GM12873 (cell line): ENCODE results near the gene PLG.

Experiments used
- TF ChIP-seq, protein P1 (sequence below): IDR thresholded peaks from 2 replicates; pipeline ENCODE4 v1.5.1; 2012; ENCODE audit warnings: low read depth, mild to moderate bottlenecking, moderate library complexity, low read length, control low read depth; ENCODE audit not compliant: insufficient read depth; ENCODE audit errors: missing control alignments

Gene PLG

DNA sequence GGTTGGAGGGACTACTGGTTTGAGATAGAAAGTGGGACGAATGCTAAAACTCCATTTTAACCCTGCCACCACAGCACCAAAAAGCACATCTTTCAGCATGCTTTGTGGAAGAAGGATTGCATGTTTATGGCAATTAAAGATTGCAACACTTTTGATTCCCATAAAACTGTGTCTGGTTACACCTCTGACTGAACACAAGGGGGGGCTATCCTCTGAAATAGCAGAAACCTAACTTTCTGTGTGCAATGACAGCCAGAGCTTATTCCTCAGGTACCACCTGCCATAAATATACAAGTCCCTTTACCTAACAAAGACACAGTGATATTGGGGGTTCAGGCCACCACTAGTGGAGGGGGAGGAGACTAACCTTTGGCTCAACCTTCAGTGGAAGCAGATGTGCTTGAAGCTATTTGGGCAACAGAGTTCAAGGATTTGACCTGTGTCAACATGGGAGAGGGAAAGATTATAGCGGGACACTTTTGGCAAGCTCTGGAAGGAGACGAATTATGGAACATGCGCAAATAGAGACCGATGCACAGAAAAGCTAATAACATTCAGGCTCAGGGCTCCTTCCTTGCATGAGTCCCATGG is 9.6 kb upstream of the PLG start:
- TF ChIP-seq, protein P1, sequence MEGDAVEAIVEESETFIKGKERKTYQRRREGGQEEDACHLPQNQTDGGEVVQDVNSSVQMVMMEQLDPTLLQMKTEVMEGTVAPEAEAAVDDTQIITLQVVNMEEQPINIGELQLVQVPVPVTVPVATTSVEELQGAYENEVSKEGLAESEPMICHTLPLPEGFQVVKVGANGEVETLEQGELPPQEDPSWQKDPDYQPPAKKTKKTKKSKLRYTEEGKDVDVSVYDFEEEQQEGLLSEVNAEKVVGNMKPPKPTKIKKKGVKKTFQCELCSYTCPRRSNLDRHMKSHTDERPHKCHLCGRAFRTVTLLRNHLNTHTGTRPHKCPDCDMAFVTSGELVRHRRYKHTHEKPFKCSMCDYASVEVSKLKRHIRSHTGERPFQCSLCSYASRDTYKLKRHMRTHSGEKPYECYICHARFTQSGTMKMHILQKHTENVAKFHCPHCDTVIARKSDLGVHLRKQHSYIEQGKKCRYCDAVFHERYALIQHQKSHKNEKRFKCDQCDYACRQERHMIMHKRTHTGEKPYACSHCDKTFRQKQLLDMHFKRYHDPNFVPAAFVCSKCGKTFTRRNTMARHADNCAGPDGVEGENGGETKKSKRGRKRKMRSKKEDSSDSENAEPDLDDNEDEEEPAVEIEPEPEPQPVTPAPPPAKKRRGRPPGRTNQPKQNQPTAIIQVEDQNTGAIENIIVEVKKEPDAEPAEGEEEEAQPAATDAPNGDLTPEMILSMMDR, result peak; percentile 44

DNA sequence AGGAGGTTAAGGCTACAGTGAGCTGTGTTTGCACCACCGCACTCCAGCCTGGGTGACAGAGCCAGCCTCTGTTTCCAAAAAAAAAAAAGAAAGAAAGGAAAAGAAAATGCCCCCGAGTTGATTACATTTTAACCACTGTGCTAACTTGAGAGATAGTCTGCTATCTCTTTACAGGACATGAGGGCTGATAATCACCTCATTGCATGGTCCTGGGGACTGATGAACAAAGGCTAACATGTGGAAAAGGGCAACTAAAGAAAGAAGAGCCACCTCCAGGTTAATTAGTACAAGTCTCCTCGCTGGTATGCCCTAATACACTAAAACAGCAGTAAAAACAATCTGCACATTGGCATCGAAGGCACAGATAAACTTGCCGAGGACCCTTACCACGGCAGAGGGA is 4.2 kb upstream of the PLG start:
- TF ChIP-seq, protein P1, result no peak

DNA sequence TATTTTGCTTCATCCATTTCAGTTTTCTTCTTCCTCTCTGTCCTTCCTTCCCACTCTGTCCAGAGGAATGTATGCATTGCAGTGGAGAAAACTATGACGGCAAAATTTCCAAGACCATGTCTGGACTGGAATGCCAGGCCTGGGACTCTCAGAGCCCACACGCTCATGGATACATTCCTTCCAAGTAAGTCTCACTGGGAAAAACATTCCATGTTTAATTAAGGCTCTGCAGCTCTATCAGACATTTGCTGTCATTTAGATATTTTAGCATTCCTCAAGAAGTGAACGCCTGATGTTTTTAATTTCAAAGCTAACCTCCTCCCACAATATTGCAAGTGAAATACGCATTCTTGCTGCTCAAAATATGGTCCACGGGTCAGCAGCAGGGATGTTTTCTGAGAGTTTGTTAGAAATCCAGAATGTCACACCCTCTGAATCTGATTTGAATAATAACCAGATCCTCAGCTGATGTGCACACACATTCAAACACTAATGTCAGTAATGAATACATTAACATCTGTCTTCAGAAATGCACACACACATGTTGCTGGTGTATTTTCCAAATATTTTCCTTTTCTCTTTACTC is 12.8 kb downstream of the PLG start:
- TF ChIP-seq, protein P1, result no peak

DNA sequence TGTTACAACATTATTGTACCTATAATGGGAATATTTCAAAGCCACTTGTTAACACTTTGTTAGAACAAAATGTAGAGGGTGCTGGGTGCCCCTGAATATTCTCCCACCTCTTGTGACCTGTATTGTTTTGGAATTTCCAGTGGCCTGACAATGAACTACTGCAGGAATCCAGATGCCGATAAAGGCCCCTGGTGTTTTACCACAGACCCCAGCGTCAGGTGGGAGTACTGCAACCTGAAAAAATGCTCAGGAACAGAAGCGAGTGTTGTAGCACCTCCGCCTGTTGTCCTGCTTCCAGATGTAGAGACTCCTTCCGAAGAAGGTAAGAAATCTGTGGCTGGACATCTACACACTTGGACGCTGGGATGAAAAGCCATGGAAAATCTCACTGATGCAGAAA is 28.9 kb downstream of the PLG start:
- TF ChIP-seq, protein P1, result peak; percentile 41

DNA sequence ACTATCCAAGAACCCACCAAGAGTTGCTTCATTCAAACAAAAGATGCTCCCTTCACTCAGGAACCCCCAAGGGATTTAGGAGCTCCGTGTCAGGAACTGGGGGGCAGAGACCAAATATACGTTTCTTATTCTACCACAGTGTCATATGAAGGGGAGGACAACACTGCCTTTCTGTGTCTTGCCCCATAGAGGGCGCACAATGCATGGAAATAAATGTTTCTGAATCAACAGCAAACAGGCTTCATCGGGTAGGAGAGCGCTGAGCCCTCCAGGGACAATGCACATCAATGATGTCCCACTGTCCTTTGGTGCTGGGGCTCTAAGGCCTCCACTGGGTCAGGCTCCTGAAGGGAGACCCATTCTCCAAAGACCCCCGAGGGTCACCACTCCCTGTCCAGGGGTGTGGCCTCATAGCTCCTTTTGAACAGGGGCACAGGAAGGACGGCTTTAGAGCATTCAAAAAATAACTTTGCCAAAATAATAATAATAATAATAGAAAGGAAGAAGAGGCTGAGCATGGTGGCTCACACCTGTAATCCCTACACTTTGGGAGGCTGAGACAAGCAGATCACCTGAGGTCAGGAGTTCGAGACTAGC is 31.1 kb downstream of the PLG start:
- TF ChIP-seq, protein P1, result peak; percentile 82

DNA sequence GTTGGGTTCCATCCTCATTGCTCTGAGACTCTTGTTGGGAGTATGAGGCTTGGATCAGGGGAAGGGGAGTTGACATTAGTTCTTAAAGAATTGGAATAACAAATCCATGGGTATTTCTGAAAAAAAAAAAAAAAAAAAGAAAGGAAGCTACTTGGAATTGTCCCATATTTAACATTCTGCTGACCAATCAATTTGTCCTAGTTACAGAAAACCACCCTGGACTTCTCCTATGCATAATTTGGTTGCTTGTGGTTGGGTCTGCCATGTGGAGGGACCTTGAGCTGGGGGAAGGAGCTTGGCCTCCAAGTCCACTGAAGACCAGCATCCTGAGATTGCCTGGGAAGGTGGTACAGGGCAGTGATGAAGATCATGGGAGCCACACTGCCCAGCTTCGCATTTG is 32.6 kb downstream of the PLG start:
- TF ChIP-seq, protein P1, result no peak

DNA sequence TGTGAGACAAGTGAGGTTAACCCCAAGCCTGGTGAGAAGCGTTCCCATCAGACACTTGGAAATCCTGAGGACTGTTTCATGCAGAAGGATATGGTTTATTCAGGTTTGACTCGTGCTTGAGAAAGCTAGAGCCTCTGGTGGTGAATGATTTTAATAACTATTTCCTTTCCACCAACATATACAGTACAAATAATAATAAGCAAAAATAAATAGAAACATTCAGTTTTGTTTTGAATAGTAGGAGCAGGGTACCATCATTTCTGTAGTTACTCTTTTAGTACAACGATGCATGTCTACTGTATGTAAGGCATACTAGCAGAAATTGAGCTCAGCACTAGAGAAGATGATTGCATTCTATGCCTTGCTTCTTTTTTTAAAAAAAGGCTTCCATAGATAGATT is 33.5 kb downstream of the PLG start:
- TF ChIP-seq, protein P1, result no peak
